HepG2 (cell line): ENCODE measurements around the gene NEURL3. TPM values are rescaled to one million over a fixed set of nuclear protein-coding genes. Genes with fewer than 3 reads are reported as not detected.

Experiments
- CHCHD3 ChIP-seq: sonication (generic); formaldehyde crosslinking; IDR thresholded peaks from 2 replicates; pipeline ENCODE4 v1.8.0; 2022; ENCODE audit warnings: mild to moderate bottlenecking, missing genetic modification reagents, moderate library complexity
- ERF ChIP-seq: IDR thresholded peaks from 2 replicates; pipeline ENCODE4 v1.6.1; 2018; ENCODE audit warnings: missing biosample characterization, missing genetic modification reagents
- FIP1L1 ChIP-seq: fragments of 200-400 bp; formaldehyde crosslinking; IDR thresholded peaks from 2 replicates; pipeline ENCODE4 v1.6.1; 2018; ENCODE audit warnings: low read depth, mild to moderate bottlenecking, low read length, moderate library complexity, borderline replicate concordance; ENCODE audit not compliant: insufficient read depth
- HMGXB4 ChIP-seq, 2 experiments: sonication (generic) in 1 of 2; formaldehyde crosslinking in 1 of 2; IDR thresholded peaks; 2 replicates each; pipeline versions ENCODE4 v1.4.0 to v1.6.1; 2018 to 2020; ENCODE audit warnings: missing genetic modification reagents in 2 of 2, borderline replicate concordance in 1 of 2, low read depth in 1 of 2, mild to moderate bottlenecking in 1 of 2, missing biosample characterization in 1 of 2
- KLF12 ChIP-seq: sonication (generic); formaldehyde crosslinking; IDR thresholded peaks from 2 replicates; pipeline ENCODE4 v1.4.0; 2020; ENCODE audit warnings: missing genetic modification reagents, borderline replicate concordance
- MAX ChIP-seq: IDR thresholded peaks from 2 replicates; pipeline ENCODE4 v1.6.1; 2012; ENCODE audit warnings: inconsistent platforms
- MZF1 ChIP-seq: sonication (generic); formaldehyde crosslinking; IDR thresholded peaks from 2 replicates; pipeline ENCODE4 v1.8.1; 2023; ENCODE audit warnings: mild to moderate bottlenecking, missing genetic modification reagents, borderline replicate concordance
- NFIC ChIP-seq: IDR thresholded peaks from 2 replicates; pipeline ENCODE4 v1.6.1; 2012; ENCODE audit warnings: mild to moderate bottlenecking, low read length, inconsistent platforms
- SAFB2 ChIP-seq: sonication (generic); formaldehyde crosslinking; IDR thresholded peaks from 2 replicates; pipeline ENCODE4 v1.5.1; 2020; ENCODE audit warnings: missing genetic modification reagents, low read depth, mild to moderate bottlenecking, borderline replicate concordance
- ZNF142 ChIP-seq: sonication (generic); formaldehyde crosslinking; IDR thresholded peaks from 2 replicates; pipeline ENCODE4 v1.4.0; 2020; ENCODE audit warnings: missing genetic modification reagents
- ZNF143 ChIP-seq: sonication (generic); formaldehyde crosslinking; IDR thresholded peaks from 2 replicates; pipeline ENCODE4 v1.4.0; 2020; ENCODE audit warnings: missing genetic modification reagents
- ZNF280B ChIP-seq: sonication (generic); formaldehyde crosslinking; IDR thresholded peaks from 2 replicates; pipeline ENCODE4 v1.5.0; 2020; ENCODE audit warnings: missing genetic modification reagents, mild to moderate bottlenecking, borderline replicate concordance
- ZNF577 ChIP-seq: sonication (generic); formaldehyde crosslinking; IDR thresholded peaks from 2 replicates; pipeline ENCODE4 v1.4.0; 2020; ENCODE audit warnings: mild to moderate bottlenecking, low read depth, missing genetic modification reagents, borderline replicate concordance
- ZNF704 ChIP-seq: sonication (generic); formaldehyde crosslinking; IDR thresholded peaks from 2 replicates; pipeline ENCODE4 v1.8.1; 2023; ENCODE audit warnings: mild to moderate bottlenecking, inconsistent platforms, moderate library complexity, missing genetic modification reagents, borderline replicate concordance
- ZNF709 ChIP-seq: sonication (generic); formaldehyde crosslinking; IDR thresholded peaks from 2 replicates; pipeline ENCODE4 v1.5.0; 2020; ENCODE audit warnings: mild to moderate bottlenecking, missing genetic modification reagents
- ZNF772 ChIP-seq: sonication (generic); formaldehyde crosslinking; IDR thresholded peaks from 2 replicates; pipeline ENCODE4 v1.5.0; 2020; ENCODE audit warnings: mild to moderate bottlenecking, missing genetic modification reagents
- ZNF841 ChIP-seq: sonication (generic); formaldehyde crosslinking; IDR thresholded peaks from 2 replicates; pipeline ENCODE4 v1.8.1; 2023; ENCODE audit warnings: missing genetic modification reagents, borderline replicate concordance
- polyA plus RNA-seq, 8 experiments: library from polyadenylated mRNA; depleted of rRNA in 3 of 8; stranded (reverse) in 7 of 8; unstranded in 1 of 8; fragments of >200 nt; fragmentation: Illumina TruSeq in 4 of 8; extraction: Trizol in 4 of 8; gene quantifications; 2 replicates each; pipeline versions ENCODE4 v1.2.1 to v1.2.3, GENCODE V29; 2011 to 2016; ENCODE audit warnings: low read depth in 4 of 8, missing spikeins in 1 of 8, mixed read lengths in 1 of 8; ENCODE audit not compliant: insufficient read depth in 1 of 8
- total RNA-seq, 5 experiments: library from RNA; depleted of rRNA; stranded (reverse); fragments of >200 nt; fragmentation: Illumina TruSeq; extraction: Trizol; gene quantifications; 2 replicates each; pipeline ENCODE4 v1.2.3, GENCODE V29; 2016; ENCODE audit warnings: low read depth in 1 of 5

NEURL3 gene
- total and polyA plus RNA-seq, 2 of the 13 experiments (the other 11 are each of a cell fraction or from before 2014, with no cell fraction given), result 0.16 to 1.2 TPM

GRCh38 chr2:96537066-96537733 lies 32.0 kb upstream of the NEURL3 start (continued):
- TF ChIP-seq ZNF841 (no peak), ERF (CRISPR knock-in tag) (no peak), ZNF704 (CRISPR knock-in tag) (no peak), KLF12 (CRISPR knock-in tag) (no peak), MAX (no peak), ZNF142 (CRISPR knock-in tag) (no peak; the same call in 1 of the 2 replicates), SAFB2 (CRISPR knock-in tag) (0 out of 2 replicates have a peak, but pooled peaks have one; percentile 10), CHCHD3 (CRISPR knock-in tag) (no peak), ZNF280B (CRISPR knock-in tag) (no peak; the same call in 1 of the 2 replicates), ZNF143 (CRISPR knock-in tag) (no peak), FIP1L1 (no peak), MZF1 (CRISPR knock-in tag) (no peak), ZNF772 (CRISPR knock-in tag) (no peak), HMGXB4 (CRISPR knock-in tag; IDR thresholded peaks at IDR 0.05; ENCODE audit: borderline replicate concordance in 1 of 2, low read depth in 1 of 2) (no peak), ZNF577 (no peak), ZNF709 (CRISPR knock-in tag) (peak; percentile 22; the same call in 1 of the 2 replicates), NFIC (no peak)
